Activated CD4-positive, alpha-beta T cell treated with anti-CD3 and anti-CD28 coated beads, Interleukin-2, amount 10 ng/mL, durations not matched to agents 24 days and 14 days (primary cell): ENCODE measurements around the gene DUS1L. TPM values are rescaled to one million over a fixed set of nuclear protein-coding genes. Genes with fewer than 3 reads are reported as not detected.

Experiments used
- DNase-seq: peaks from one replicate; pipeline ENCODE4 v3.0.0; 2022
- H3K27ac Mint-ChIP-seq: one replicate; pipeline ENCODE4 v1.8.0; 2022; ENCODE audit warnings: mild to moderate bottlenecking, mixed read lengths
- H3K27me3 Mint-ChIP-seq: one replicate; pipeline ENCODE4 v1.8.0; 2022; ENCODE audit warnings: mixed read lengths
- H3K36me3 Mint-ChIP-seq: one replicate; pipeline ENCODE4 v1.8.0; 2022; ENCODE audit warnings: low read depth, mild to moderate bottlenecking, mixed read lengths
- H3K4me1 Mint-ChIP-seq: one replicate; pipeline ENCODE4 v1.8.0; 2021; ENCODE audit warnings: mixed read lengths
- H3K4me3 Mint-ChIP-seq: one replicate; pipeline ENCODE4 v1.8.0; 2022; ENCODE audit warnings: mild to moderate bottlenecking, moderate library complexity, mixed read lengths
- H3K9me3 Mint-ChIP-seq: one replicate; pipeline ENCODE4 v1.8.0; 2021; ENCODE audit warnings: mixed read lengths
- intact Hi-C: fragments of 100-400 bp; cut with micrococcal nuclease; formaldehyde crosslinking; loops from one replicate; pipeline ENCODE4 v1.15.1; 2023
- total RNA-seq: library from RNA; stranded (reverse); gene quantifications from 2 replicates; pipeline ENCODE4 v1.2.3, GENCODE V29; 2022

DUS1L gene
- total RNA-seq, 1 donor from 2014 or later = 230 TPM

GRCh38 chr17:82008258-82008940 is 57.2 kb downstream of the DUS1L start:
- no peaks in the 10 kb centered on the region for H3K36me3 Mint-ChIP-seq
- no peaks in the 10 kb centered on the region for H3K4me1 Mint-ChIP-seq
- no peak overlapping the region for H3K27ac Mint-ChIP-seq
- no peaks in the 10 kb centered on the region for H3K9me3 Mint-ChIP-seq
- DNase-seq = no peak
- H3K27me3 Mint-ChIP-seq = no peaks in the 10 kb centered on the region
- H3K4me3 Mint-ChIP-seq = no peak overlapping the region
- intact Hi-C loops = no loop called here

Other genes starting within 250 kb of the DUS1L start
- gene MCRIP1, start 232.5 kb downstream of the DUS1L start, total RNA-seq = 46.7 and 51.9 TPM in 2 replicates
- not detected in 2 replicates for gene PPP1R27, start 230.8 kb downstream of the DUS1L start, total RNA-seq
- gene P4HB, start 205.3 kb downstream of the DUS1L start, total RNA-seq = 458 and 507 TPM in 2 replicates
- 697 and 714 TPM in 2 replicates for gene ARHGDIA, start 194.5 kb downstream of the DUS1L start, total RNA-seq
- gene ALYREF, start 174.2 kb downstream of the DUS1L start, total RNA-seq = 254 and 264 TPM in 2 replicates
- 132 and 135 TPM in 2 replicates for gene ANAPC11, start 174.1 kb downstream of the DUS1L start, total RNA-seq
- gene NPB, start 163.6 kb downstream of the DUS1L start, total RNA-seq = 0.30 and 0.40 TPM in 2 replicates
- 43.0 and 46.5 TPM in 2 replicates for gene PCYT2, start 154.4 kb downstream of the DUS1L start, total RNA-seq
- gene SIRT7, start 147.6 kb downstream of the DUS1L start, total RNA-seq = 54.9 and 58.2 TPM in 2 replicates
- gene MAFG, start 138.1 kb downstream of the DUS1L start, total RNA-seq = 32.5 and 33.3 TPM in 2 replicates
- gene PYCR1, start 128.5 kb downstream of the DUS1L start, total RNA-seq = 136 and 138 TPM in 2 replicates
- gene MYADML2, start 118.6 kb downstream of the DUS1L start, total RNA-seq = not detected in 2 replicates
- gene NOTUM, start 104.6 kb downstream of the DUS1L start, total RNA-seq = 1.7 and 1.8 TPM in 2 replicates
- gene ASPSCR1, start 88.2 kb downstream of the DUS1L start, total RNA-seq = 35.1 and 37.3 TPM in 2 replicates
- 116 and 123 TPM in 2 replicates for gene CENPX, start 42.9 kb downstream of the DUS1L start, total RNA-seq
- gene LRRC45, start 42.5 kb downstream of the DUS1L start, total RNA-seq = 39.0 and 40.6 TPM in 2 replicates
- 11.5 and 12.1 TPM in 2 replicates for gene RAC3, start 34.1 kb downstream of the DUS1L start, total RNA-seq
- 128 TPM in 2 replicates for gene DCXR, start 28.1 kb downstream of the DUS1L start, total RNA-seq
- 21.4 and 30.8 TPM in 2 replicates for gene RFNG, start 14.0 kb downstream of the DUS1L start, total RNA-seq
- 117 and 118 TPM in 2 replicates for gene GPS1, start 13.9 kb downstream of the DUS1L start, total RNA-seq
- 428 and 452 TPM in 2 replicates for gene FASN, start 32.4 kb upstream of the DUS1L start, total RNA-seq
- 56.0 and 58.4 TPM in 2 replicates for gene CCDC57, start 147.0 kb upstream of the DUS1L start, total RNA-seq
- 162 and 171 TPM in 2 replicates for gene SLC16A3, start 163.2 kb upstream of the DUS1L start, total RNA-seq
- 137 and 146 TPM in 2 replicates for gene CSNK1D, start 207.9 kb upstream of the DUS1L start, total RNA-seq